Urinary bladder (tissue), 2 donors: Measurements from ENCODE around the gene HIGD1B. TPM values are rescaled to one million over a fixed set of nuclear protein-coding genes. Genes with fewer than 3 reads are reported as not detected.

Experiments
- polyA plus RNA-seq: library from polyadenylated mRNA; stranded (reverse); fragments of 200-250 nt; gene quantifications from one replicate; pipeline ENCODE4 v1.2.3, GENCODE V29; 2013
- small RNA-seq: library from RNA; depleted of rRNA; stranded (forward); fragments of <200 nt; gene quantifications from one replicate; pipeline ENCODE3, GENCODE V24; 2014
- total RNA-seq: library from RNA; depleted of rRNA; stranded (reverse); fragments of >200 nt; gene quantifications from one replicate; pipeline ENCODE4 v1.2.3, GENCODE V29; 2014
- donor health status: healthy.

The HIGD1B gene
- total and polyA plus RNA-seq, 2 donors: 2.1 to 9.6 TPM

Small RNA genes within 50 kb of the gene (small RNA-seq; reads per million reads assigned to genes)
- not detected for gene RN7SL405P

Other genes starting within 250 kb of the HIGD1B start
- gene MEIOC, start 191.4 kb upstream of the HIGD1B start, total RNA-seq: not detected
- 0.05 TPM for gene MEIOC, start 191.4 kb upstream of the HIGD1B start, polyA plus RNA-seq
- 27.4 TPM for gene CCDC43, start 158.1 kb upstream of the HIGD1B start, total RNA-seq
- 10.8 TPM for gene CCDC43, start 158.1 kb upstream of the HIGD1B start, polyA plus RNA-seq
- 7.1 TPM for gene DBF4B, start 139.2 kb upstream of the HIGD1B start, total RNA-seq
- gene DBF4B, start 139.2 kb upstream of the HIGD1B start, polyA plus RNA-seq: 7.2 TPM
- gene ADAM11, start 88.9 kb upstream of the HIGD1B start, total RNA-seq: 1.9 TPM
- 0.81 TPM for gene ADAM11, start 88.9 kb upstream of the HIGD1B start, polyA plus RNA-seq
- 63.2 TPM for gene GJC1, start 17.6 kb upstream of the HIGD1B start, total RNA-seq
- 21.8 TPM for gene GJC1, start 17.6 kb upstream of the HIGD1B start, polyA plus RNA-seq
- gene EFTUD2, start 51.6 kb downstream of the HIGD1B start, total RNA-seq: 79.3 TPM
- 34.4 TPM for gene EFTUD2, start 51.6 kb downstream of the HIGD1B start, polyA plus RNA-seq
- 0.53 TPM for gene GFAP, start 67.6 kb downstream of the HIGD1B start, total RNA-seq
- 1.4 TPM for gene GFAP, start 67.6 kb downstream of the HIGD1B start, polyA plus RNA-seq
- gene KIF18B, start 99.9 kb downstream of the HIGD1B start, total RNA-seq: 2.5 TPM
- 0.20 TPM for gene KIF18B, start 99.9 kb downstream of the HIGD1B start, polyA plus RNA-seq
- gene C1QL1, start 120.4 kb downstream of the HIGD1B start, total RNA-seq: 12.6 TPM
- gene C1QL1, start 120.4 kb downstream of the HIGD1B start, polyA plus RNA-seq: 15.1 TPM
- 26.5 TPM for gene DCAKD, start 203.7 kb downstream of the HIGD1B start, total RNA-seq
- 39.4 TPM for gene DCAKD, start 203.7 kb downstream of the HIGD1B start, polyA plus RNA-seq
- 31.4 TPM for gene NMT1, start 213.4 kb downstream of the HIGD1B start, total RNA-seq
- 50.1 TPM for gene NMT1, start 213.4 kb downstream of the HIGD1B start, polyA plus RNA-seq